DMS114 treated with DMSO at 0.1 percent for 48 hours (cell line): ENCODE data around the gene GNL3.

ENCODE experiments used
- DNase-seq: peaks from one replicate; lab custom pipeline; 2025; ENCODE audit not compliant: unreplicated experiment; lab: John Stamatoyannopoulos, UW

GNL3 gene

GRCh38 chr3:52688266-52688665 is 2.4 kb downstream of the GNL3 start:
- DNase-seq, result no peak

- no peak for DNase-seq
These were observed 3.3 kb downstream of the GNL3 start for GRCh38 chr3:52689151-52689550.

GRCh38 chr3:52690560-52690959 is 4.7 kb downstream of the GNL3 start:
- DNase-seq, result no peak

- no peak for DNase-seq
These were observed 7.2 kb downstream of the GNL3 start for GRCh38 chr3:52693071-52693470.

- DNase-seq, result no peak
These were observed 8.8 kb downstream of the GNL3 start for GRCh38 chr3:52694528-52695189.

- no peak for DNase-seq
These were observed 10.2 kb downstream of the GNL3 start for GRCh38 chr3:52695798-52696671.

GRCh38 chr3:52696830-52697631 is 11.2 kb downstream of the GNL3 start:
- DNase-seq, result no peak

- DNase-seq, result no peak
These were observed 11.8 kb downstream of the GNL3 start for GRCh38 chr3:52697632-52697965.

- no peak for DNase-seq
These were observed 17.5 kb downstream of the GNL3 start for GRCh38 chr3:52703341-52703740.

- DNase-seq, result no peak
These were observed 19.0 kb downstream of the GNL3 start for GRCh38 chr3:52704611-52705437.

- no peak for DNase-seq
These were observed 19.5 kb downstream of the GNL3 start for GRCh38 chr3:52705438-52705687.

- peak; percentile 68 for DNase-seq
These were observed 20.2 kb downstream of the GNL3 start, which contains the start of the genes GLT8D1 and SPCS1 for GRCh38 chr3:52705688-52706686. Gene GLT8D1, minus strand, starts transcription at chr3:52705791. Its CDS starts 5,331 bp downstream, at chr3:52700460. Gene SPCS1, plus strand, starts transcription at chr3:52706106. Its CDS starts 141 bp downstream, at chr3:52706247.

- DNase-seq, result no peak
These were observed 21.8 kb downstream of the GNL3 start for GRCh38 chr3:52707585-52707984.

GRCh38 chr3:52710512-52710911 is 24.7 kb downstream of the GNL3 start:
- DNase-seq, result no peak

GRCh38 chr3:52712291-52713212 is 26.7 kb downstream of the GNL3 start:
- no peak for DNase-seq

- no peak for DNase-seq
These were observed 28.8 kb downstream of the GNL3 start for GRCh38 chr3:52714335-52715302.

GRCh38 chr3:52715714-52716305 is 30.0 kb downstream of the GNL3 start:
- no peak for DNase-seq
